HG03064 (cell line): Measurements from ENCODE around the gene APBA1.

Experiments
- ATAC-seq: cut with Tn5 transposase; IDR thresholded peaks from one replicate; pipeline ENCODE4 v1.9.1; 2021; ENCODE audit warnings: low read depth; ENCODE audit not compliant: unreplicated experiment

Gene APBA1

GRCh38 chr9:69494208-69494607, 178.0 kb downstream of the APBA1 start:
- ATAC-seq: no peak

GRCh38 chr9:69486498-69486897, 185.7 kb downstream of the APBA1 start:
- ATAC-seq: no peak

DNA sequence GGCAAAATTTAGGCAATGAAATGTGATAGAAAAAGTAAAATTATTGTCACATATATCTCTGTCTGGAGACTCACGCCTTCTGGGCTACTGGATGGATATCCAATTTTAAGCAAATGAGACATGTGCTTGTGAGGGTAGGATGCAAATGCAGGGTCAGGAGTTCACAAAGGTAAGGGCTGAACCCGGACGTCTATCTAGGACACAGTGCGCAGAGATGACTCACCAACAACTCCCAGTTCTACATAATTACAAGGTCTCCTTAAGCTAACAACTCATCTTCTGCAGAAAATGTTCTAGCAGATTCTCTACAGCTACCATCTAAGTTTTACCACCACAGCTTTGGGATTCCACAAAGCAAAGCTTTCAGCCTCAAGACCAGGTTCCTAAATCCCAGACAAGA, 186.7 kb downstream of the APBA1 start:
- ATAC-seq: no peak

GRCh38 chr9:69483886-69484422, 188.2 kb downstream of the APBA1 start:
- ATAC-seq: no peak

- no peak for ATAC-seq
Measured at GRCh38 chr9:69476797-69477196, 195.4 kb downstream of the APBA1 start.

- no peak for ATAC-seq
Measured at GRCh38 chr9:69476016-69476415, 196.2 kb downstream of the APBA1 start.

DNA sequence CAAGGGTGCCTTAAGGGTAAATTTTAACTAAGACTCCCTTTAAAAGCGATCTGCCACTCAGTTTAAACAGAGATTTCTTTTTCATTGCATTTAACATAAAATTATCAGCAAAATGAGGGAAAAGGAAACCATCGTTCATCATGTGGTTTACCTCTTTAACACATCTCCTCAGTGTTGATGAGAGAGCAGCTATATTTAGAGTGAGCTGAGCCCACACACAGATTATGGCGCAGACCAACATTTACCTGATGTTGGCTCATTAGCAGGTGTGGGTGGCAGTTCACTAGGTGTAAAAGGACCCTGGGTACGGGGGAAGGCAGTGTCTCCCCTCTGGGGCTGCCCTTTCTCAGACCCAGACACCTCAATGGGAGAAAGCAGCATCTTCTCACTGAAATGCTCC, 197.3 kb downstream of the APBA1 start:
- no peak for ATAC-seq

DNA sequence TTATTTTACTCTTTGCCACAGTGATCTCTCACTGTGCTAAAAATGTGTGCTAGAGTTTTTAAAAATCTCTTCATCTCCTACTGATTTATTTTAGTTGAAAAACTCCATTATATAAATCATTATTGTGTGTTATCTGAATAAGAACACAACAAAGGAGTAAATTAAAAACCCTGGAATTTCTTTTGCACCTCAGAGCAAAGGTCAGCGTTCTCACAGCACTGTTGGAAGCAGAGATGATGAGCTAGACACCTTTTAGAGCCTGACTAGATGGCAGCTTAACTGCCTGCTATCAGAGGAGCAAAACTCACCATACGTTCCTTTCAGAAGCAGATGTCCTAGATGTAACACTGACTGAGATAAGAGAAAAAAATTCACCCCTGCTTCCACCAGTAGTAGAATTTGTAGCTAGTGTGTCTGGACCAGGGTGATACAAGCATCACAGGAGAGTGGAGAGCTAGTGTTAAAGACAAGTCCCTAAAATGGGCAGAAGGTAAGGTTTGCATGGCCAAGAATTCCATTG, 200.0 kb downstream of the APBA1 start:
- no peak for ATAC-seq

DNA sequence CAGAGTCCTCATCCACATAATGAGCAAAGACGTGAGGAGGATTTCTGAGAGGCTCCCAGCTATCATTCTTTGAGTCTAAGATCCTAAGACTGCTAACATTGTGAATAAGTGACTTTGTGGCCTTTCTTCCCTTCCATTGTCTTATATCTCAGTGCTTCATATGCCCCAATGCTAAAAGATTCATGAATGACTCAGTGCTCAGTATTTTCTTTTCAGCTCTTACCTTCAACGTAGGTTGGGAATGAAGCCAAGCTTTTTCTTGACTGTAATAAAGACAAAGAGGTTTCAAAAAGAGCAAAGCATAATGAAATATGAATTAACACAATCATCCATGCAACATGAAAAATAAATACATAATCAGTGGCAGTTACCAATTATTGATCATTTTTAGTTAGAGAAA, 200.7 kb downstream of the APBA1 start:
- ATAC-seq: no peak

- ATAC-seq: no peak
Measured at GRCh38 chr9:69470186-69470977, 201.8 kb downstream of the APBA1 start.

GRCh38 chr9:69469136-69469535, 203.0 kb downstream of the APBA1 start:
- no peak for ATAC-seq

- no peak for ATAC-seq
Measured at GRCh38 chr9:69468380-69468779, 203.8 kb downstream of the APBA1 start.

DNA sequence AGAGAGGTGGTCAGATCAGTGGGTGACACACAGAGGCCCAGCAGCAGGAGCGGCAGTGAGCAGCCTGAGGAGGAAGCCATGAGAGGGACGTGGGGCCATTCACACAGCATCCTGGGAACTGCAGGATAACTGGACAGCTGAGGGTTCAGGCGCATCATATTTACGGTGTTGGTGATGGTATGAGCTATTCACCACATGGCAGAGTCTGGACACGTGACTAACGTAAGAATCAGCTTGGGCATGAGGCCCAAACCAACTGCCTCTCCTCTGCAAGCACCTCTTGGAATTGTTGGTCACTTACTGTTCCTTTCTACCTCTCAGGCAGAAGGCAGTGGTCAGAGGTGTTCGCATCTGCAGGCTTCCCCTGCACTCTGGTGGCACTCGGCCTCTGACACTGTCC, 206.0 kb downstream of the APBA1 start:
- no peak for ATAC-seq

DNA sequence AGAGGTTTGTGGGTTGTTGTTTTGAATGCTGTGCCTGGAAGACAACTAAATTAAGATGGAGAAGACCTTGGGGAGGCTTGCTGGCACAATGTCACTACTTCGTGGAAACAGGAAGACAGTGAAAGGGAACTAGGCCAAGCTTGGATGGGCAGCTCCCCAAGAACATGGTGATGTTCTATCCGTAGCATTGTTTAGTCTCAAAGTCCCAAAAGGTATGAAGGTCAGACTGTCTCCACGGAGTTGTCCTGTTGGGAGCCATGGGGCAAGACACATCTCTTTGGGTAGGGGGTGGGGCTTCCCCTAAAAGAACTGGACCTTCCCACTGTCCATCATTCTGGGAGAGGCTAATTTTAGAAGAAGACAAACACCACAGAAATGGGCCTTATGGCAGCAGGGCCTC, 206.7 kb downstream of the APBA1 start:
- no peak for ATAC-seq

GRCh38 chr9:69463497-69464068, 208.6 kb downstream of the APBA1 start:
- no peak for ATAC-seq

DNA sequence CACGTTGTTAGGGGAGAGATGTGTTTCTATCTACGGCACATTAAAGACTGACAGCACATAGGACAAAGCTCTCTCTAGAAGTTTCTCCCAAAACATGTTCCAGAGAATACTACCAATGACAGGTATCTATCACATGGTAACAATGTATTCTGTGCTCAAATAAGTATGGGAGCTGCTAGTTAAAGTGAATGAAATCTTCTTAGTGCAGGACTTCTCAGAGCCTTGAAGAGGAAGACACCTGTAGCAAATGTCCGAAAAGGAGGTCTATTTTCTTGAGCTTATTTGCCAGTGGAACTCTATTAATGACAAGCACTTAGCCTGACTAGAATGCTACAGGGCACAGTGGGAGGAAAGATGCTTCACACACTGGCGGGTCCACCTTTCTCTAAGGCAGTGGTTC, 209.8 kb downstream of the APBA1 start:
- ATAC-seq: no peak

DNA sequence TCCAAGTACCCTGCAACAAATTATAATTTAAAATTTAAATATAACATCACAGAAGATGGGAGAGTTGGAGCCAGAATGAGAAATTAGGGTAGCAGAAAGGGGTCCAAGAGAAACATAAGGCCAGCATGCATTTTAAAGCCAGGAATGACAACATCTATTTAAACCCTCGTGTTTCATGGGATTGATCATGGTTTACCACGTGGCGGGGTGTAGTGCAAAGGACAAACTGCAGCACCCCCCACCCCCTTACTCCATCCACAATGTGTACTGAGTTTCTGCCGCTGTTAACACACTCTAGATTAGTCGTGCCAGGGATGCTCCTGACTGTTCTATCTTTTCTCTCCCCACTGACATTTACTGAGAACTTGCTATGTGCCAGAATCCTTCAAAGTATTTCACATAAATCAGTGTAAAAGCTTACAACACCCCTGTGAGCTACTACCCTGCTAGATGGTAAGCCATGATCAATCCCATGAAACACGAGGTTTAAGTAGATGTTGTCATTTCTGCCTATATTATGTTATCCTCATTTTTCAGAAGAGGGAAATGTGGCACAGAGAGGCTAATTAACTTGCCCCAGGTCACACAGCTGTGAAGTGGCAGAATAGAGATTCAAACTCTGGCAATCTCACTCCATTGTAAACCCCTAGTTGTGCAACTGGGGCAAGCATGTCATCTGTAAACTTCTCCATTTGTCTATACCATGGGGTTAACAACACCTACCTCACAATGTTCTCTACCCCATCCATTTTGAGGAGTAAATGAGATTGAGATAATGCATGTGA, 210.9 kb downstream of the APBA1 start:
- ATAC-seq: no peak

DNA sequence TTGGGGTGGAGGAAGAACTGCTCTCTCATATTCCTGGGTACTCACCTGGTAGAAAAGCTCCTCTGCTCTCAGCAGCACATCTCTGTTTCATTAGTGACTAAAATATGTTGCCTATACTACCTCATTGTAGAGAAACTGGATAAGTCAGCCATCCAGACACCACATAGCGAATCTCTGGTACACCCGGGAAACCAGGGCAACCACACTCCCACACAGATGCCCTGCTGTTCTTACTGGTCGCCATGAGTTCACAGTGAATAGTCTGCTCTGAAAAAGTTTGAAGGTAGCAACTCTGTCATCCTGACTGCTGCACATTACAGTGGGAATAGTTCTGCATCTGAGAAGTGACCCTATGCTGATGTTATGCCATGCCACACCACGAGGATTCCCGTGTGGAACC, 212.2 kb downstream of the APBA1 start:
- no peak for ATAC-seq

GRCh38 chr9:69458176-69458575, 214.0 kb downstream of the APBA1 start:
- no peak for ATAC-seq

GRCh38 chr9:69456201-69456600, 216.0 kb downstream of the APBA1 start:
- ATAC-seq: no peak

DNA sequence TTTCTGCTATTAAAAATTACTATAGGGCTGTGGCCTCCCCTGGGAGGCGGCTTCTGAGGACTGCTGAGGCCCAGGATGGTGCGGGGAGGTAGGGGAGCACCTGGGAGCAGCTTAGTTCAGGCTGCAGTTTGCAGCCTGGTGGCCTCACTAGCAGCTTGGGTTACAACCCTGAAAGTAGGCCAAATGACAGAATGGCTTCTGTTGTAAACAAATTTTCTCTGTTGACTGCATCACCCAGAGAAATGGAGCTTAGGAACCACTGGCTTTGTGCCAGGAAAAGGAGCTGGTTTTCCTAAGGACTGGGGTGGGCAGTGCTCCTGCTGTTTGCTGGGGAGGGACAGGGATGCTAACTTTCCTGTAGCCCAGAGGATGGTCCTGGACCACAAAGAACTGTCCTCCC, 216.9 kb downstream of the APBA1 start:
- ATAC-seq: no peak
